LNCAP (cell line): ENCODE results near the gene TAF4.

ENCODE experiments used
- CTCF ChIP-seq: fragments of 450-650 bp; IDR thresholded peaks from 2 replicates; pipeline ENCODE4 v1.5.1; 2017; ENCODE audit warnings: mild to moderate bottlenecking

Gene TAF4

GRCh38 chr20:62039738-62040137, 25.9 kb downstream of the TAF4 start:
- no peak for TF ChIP-seq CTCF

- no peak for TF ChIP-seq CTCF
Measured at GRCh38 chr20:62032609-62033368, 32.9 kb downstream of the TAF4 start.

GRCh38 chr20:62031462-62032092, 34.1 kb downstream of the TAF4 start:
- no peak for TF ChIP-seq CTCF

- TF ChIP-seq CTCF, result no peak
Measured at GRCh38 chr20:62030834-62031434, 34.7 kb downstream of the TAF4 start.

- no peak for TF ChIP-seq CTCF
Measured at GRCh38 chr20:62030357-62030756, 35.3 kb downstream of the TAF4 start.

GRCh38 chr20:62029949-62030348, 35.7 kb downstream of the TAF4 start:
- no peak for TF ChIP-seq CTCF

GRCh38 chr20:62029296-62029695, 36.4 kb downstream of the TAF4 start:
- TF ChIP-seq CTCF, result no peak
